GM23338 (cell line): ENCODE results near the gene TRAIP. TPM values are rescaled to one million over a fixed set of nuclear protein-coding genes. Genes with fewer than 3 reads are reported as not detected.

Experiments used
- ATAC-seq: fragments of 200-7000 bp; cut with Tn5 transposase; 3 replicates; pipeline ENCODE4 v1.9.1; 2020
- DNase-seq: peaks from one replicate; pipeline ENCODE4 v3.0.0-alpha.2; 2015; ENCODE audit warnings: low spot score
- H2AFZ ChIP-seq: fragments of 200-600 bp; sonication (generic); 2 replicates; pipeline ENCODE4 v1.8.0; 2016; ENCODE audit warnings: antibody characterized with exemption, mild to moderate bottlenecking, moderate library complexity
- H3F3A ChIP-seq: fragments of 200-600 bp; sonication (generic); replicated peaks from 2 replicates; pipeline ENCODE4 v1.8.0; 2017; ENCODE audit warnings: antibody characterized with exemption, mixed run types, low read depth
- H3K27ac ChIP-seq: fragments of 200-600 bp; sonication (generic); 2 replicates; pipeline ENCODE4 v1.6.1; 2016; ENCODE audit warnings: low read depth
- H3K27me3 ChIP-seq: fragments of 200-600 bp; sonication (generic); 2 replicates; pipeline ENCODE4 v1.8.0; 2016; ENCODE audit warnings: mild to moderate bottlenecking, mixed run types, moderate library complexity; ENCODE audit not compliant: insufficient read depth
- H3K36me3 ChIP-seq: fragments of 200-600 bp; sonication (generic); 2 replicates; pipeline ENCODE4 v1.8.0; 2016; ENCODE audit warnings: mild to moderate bottlenecking; ENCODE audit not compliant: insufficient read depth
- H3K4me1 ChIP-seq: fragments of 200-600 bp; sonication (generic); 2 replicates; pipeline ENCODE4 v1.8.0; 2016; ENCODE audit warnings: mild to moderate bottlenecking, moderate library complexity; ENCODE audit not compliant: insufficient read depth
- H3K4me2 ChIP-seq: fragments of 200-600 bp; sonication (generic); 2 replicates; pipeline ENCODE4 v1.7.1; 2017; ENCODE audit warnings: mixed run types
- H3K4me3 ChIP-seq: fragments of 200-600 bp; sonication (generic); 2 replicates; pipeline ENCODE4 v1.6.1; 2016; ENCODE audit warnings: mixed run types
- H3K79me2 ChIP-seq: fragments of 200-600 bp; sonication (generic); replicated peaks from 2 replicates; pipeline ENCODE4 v1.8.0; 2017; ENCODE audit warnings: mild to moderate bottlenecking; ENCODE audit not compliant: insufficient read depth
- H3K9me2 ChIP-seq: fragments of 200-600 bp; sonication (generic); 2 replicates; pipeline ENCODE4 v1.8.0; 2017; ENCODE audit not compliant: insufficient read depth
- H4K20me1 ChIP-seq: fragments of 200-600 bp; sonication (generic); replicated peaks from 2 replicates; pipeline ENCODE4 v1.8.0; 2017; ENCODE audit warnings: mild to moderate bottlenecking; ENCODE audit not compliant: insufficient read depth
- H3K27ac Mint-ChIP-seq: 2 replicates; pipeline ENCODE4 v1.8.0; 2020; ENCODE audit warnings: inconsistent platforms, mild to moderate bottlenecking, moderate library complexity, mixed read lengths
- H3K27me3 Mint-ChIP-seq: 3 replicates; pipeline ENCODE4 v1.8.0; 2022; ENCODE audit warnings: low read depth, mild to moderate bottlenecking, moderate library complexity, mixed read lengths, inconsistent platforms; ENCODE audit not compliant: insufficient read depth, poor library complexity
- H3K36me3 Mint-ChIP-seq: 3 replicates; pipeline ENCODE4 v1.8.0; 2021; ENCODE audit warnings: low read depth, mild to moderate bottlenecking, inconsistent platforms, moderate library complexity, mixed read lengths
- H3K4me1 Mint-ChIP-seq: 3 replicates; pipeline ENCODE4 v1.8.0; 2020; ENCODE audit warnings: mild to moderate bottlenecking, inconsistent platforms, mixed read lengths
- H3K4me3 Mint-ChIP-seq: 3 replicates; pipeline ENCODE4 v1.8.0; 2021; ENCODE audit warnings: moderate library complexity, mild to moderate bottlenecking, inconsistent platforms, mixed read lengths
- H3K9me3 Mint-ChIP-seq: 3 replicates; pipeline ENCODE4 v1.8.0; 2020; ENCODE audit warnings: moderate library complexity, mild to moderate bottlenecking, inconsistent platforms, mixed read lengths
- CREB1 ChIP-seq: fragments of 250-450 bp; sonication (Bioruptor Pico); IDR thresholded peaks from 2 replicates; pipeline ENCODE4 v1.5.0; 2020; ENCODE audit warnings: low read depth, mild to moderate bottlenecking, moderate library complexity
- EZH2 ChIP-seq: fragments of 200-600 bp; sonication (generic); IDR thresholded peaks from one replicate; pipeline ENCODE4 v1.8.0; 2017; ENCODE audit warnings: antibody characterized with exemption, mild to moderate bottlenecking, low read depth; ENCODE audit not compliant: unreplicated experiment
- EZH2phosphoT487 ChIP-seq: fragments of 200-600 bp; sonication (generic); IDR thresholded peaks from one replicate; pipeline ENCODE4 v1.8.1; 2018; ENCODE audit warnings: antibody characterized with exemption; ENCODE audit not compliant: unreplicated experiment
- JUNB ChIP-seq: IDR thresholded peaks from one replicate; pipeline ENCODE4 v1.6.1; 2016; ENCODE audit warnings: antibody characterized with exemption; ENCODE audit not compliant: unreplicated experiment
- POLR2AphosphoS5 ChIP-seq: IDR thresholded peaks from 2 replicates; pipeline ENCODE4 v1.6.1; 2016; ENCODE audit warnings: antibody characterized with exemption, low read depth
- STAT1 ChIP-seq: IDR thresholded peaks from one replicate; pipeline ENCODE4 v1.6.1; 2016; ENCODE audit warnings: antibody characterized with exemption; ENCODE audit not compliant: unreplicated experiment
- ZNF114 ChIP-seq: fragments of 250-450 bp; sonication (Bioruptor Pico); IDR thresholded peaks from 2 replicates; pipeline ENCODE4 v1.5.0; 2020; ENCODE audit warnings: mild to moderate bottlenecking, moderate library complexity
- ZNF331 ChIP-seq: fragments of 250-450 bp; sonication (Bioruptor Pico); IDR thresholded peaks from 2 replicates; pipeline ENCODE4 v1.5.0; 2020; ENCODE audit warnings: low read depth, mild to moderate bottlenecking, moderate library complexity
- polyA plus RNA-seq: library from polyadenylated mRNA; unstranded; fragments of >200 nt; fragmentation: Nextera tagmentation; extraction: Ambion mirVana; gene quantifications from 2 replicates; pipeline ENCODE4 v1.2.1, GENCODE V29; 2016
- total RNA-seq: library from RNA; depleted of rRNA; stranded (reverse); fragments of >200 nt; shearing (Covaris generic); gene quantifications from 2 replicates; pipeline ENCODE4 v1.2.3, GENCODE V29; 2014
- TF ChIP-seq, protein P1 (sequence below): IDR thresholded peaks from 2 replicates; pipeline ENCODE4 v1.6.1; 2016; ENCODE audit warnings: antibody characterized with exemption
- TF ChIP-seq, protein P2 (sequence below), 2 experiments: fragments of 200-600 bp in 1 of 2; sonication (generic) in 1 of 2; conservative IDR thresholded peaks; 2 replicates each; pipeline versions ENCODE4 v1.5.1 to v1.6.1; 2016 to 2017; ENCODE audit warnings: antibody characterized with exemption in 2 of 2, low read depth in 2 of 2, mild to moderate bottlenecking in 2 of 2, moderate library complexity in 1 of 2
- TF ChIP-seq, protein P3 (sequence below): fragments of 250-450 bp; sonication (Bioruptor Pico); IDR thresholded peaks from 2 replicates; pipeline ENCODE4 v1.5.0; 2020; ENCODE audit warnings: mild to moderate bottlenecking, moderate library complexity

The TRAIP gene
- total and polyA plus RNA-seq, 2 experiments from 2014 or later, result 15.3 to 16.6 TPM

DNA sequence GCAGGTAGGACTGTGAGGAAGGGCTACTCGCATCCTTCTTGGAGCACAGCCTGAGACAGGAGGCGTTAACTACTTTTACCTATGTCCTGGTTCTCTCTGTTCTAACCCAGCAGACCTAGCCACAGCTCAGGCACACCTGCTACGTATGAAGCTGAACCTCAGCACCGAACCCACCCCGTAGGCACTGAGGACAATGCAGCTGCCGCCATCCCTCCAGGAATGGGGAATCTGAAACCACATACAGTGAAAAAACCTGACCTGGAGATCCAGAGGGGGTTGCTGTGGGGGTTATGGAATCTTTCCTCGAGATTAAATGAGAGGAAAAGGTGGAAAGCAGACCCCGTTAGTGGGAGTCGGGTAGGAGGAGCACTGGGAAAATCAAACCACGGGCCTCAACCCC lies 32.9 kb upstream of the TRAIP start:
- Histone ChIP-seq H3K9me2 (no peaks in the 10 kb centered on the region), H2AFZ (no peak overlapping the region), H3K4me1 (no peaks in the 10 kb centered on the region), H3K27ac (no peak overlapping the region), H3K27me3 (no peaks in the 10 kb centered on the region), H3F3A (no peaks in the 10 kb centered on the region), H3K79me2 (no peaks in the 10 kb centered on the region), H4K20me1 (no peaks in the 10 kb centered on the region), H3K36me3 (no peaks in the 10 kb centered on the region), H3K4me3 (no peak overlapping the region), H3K4me2 (no peak overlapping the region)
- H3K36me3 Mint-ChIP-seq, result no peaks in the 10 kb centered on the region
- H3K4me1 Mint-ChIP-seq, result no peaks in the 10 kb centered on the region
- H3K27ac Mint-ChIP-seq, result no peak overlapping the region
- TF ChIP-seq STAT1 (no peak), JUNB (no peak), ZNF114 (no peak), ZNF331 (CRISPR knock-in tag) (no peak), POLR2AphosphoS5 (no peak), EZH2phosphoT487 (no peak), EZH2 (no peak)
- TF ChIP-seq, protein P1, sequence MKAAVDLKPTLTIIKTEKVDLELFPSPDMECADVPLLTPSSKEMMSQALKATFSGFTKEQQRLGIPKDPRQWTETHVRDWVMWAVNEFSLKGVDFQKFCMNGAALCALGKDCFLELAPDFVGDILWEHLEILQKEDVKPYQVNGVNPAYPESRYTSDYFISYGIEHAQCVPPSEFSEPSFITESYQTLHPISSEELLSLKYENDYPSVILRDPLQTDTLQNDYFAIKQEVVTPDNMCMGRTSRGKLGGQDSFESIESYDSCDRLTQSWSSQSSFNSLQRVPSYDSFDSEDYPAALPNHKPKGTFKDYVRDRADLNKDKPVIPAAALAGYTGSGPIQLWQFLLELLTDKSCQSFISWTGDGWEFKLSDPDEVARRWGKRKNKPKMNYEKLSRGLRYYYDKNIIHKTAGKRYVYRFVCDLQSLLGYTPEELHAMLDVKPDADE, result no peak
- TF ChIP-seq, protein P2, sequence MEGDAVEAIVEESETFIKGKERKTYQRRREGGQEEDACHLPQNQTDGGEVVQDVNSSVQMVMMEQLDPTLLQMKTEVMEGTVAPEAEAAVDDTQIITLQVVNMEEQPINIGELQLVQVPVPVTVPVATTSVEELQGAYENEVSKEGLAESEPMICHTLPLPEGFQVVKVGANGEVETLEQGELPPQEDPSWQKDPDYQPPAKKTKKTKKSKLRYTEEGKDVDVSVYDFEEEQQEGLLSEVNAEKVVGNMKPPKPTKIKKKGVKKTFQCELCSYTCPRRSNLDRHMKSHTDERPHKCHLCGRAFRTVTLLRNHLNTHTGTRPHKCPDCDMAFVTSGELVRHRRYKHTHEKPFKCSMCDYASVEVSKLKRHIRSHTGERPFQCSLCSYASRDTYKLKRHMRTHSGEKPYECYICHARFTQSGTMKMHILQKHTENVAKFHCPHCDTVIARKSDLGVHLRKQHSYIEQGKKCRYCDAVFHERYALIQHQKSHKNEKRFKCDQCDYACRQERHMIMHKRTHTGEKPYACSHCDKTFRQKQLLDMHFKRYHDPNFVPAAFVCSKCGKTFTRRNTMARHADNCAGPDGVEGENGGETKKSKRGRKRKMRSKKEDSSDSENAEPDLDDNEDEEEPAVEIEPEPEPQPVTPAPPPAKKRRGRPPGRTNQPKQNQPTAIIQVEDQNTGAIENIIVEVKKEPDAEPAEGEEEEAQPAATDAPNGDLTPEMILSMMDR (conservative IDR thresholded peaks at IDR 0.05; ENCODE audit: low read depth in 2 of 2), result no peak
- DNase-seq (no peak), ATAC-seq (no peak)
- peaks cover 8% of the 10 kb centered on the region for H3K27me3 Mint-ChIP-seq
- H3K9me3 Mint-ChIP-seq, result no peaks in the 10 kb centered on the region
- no peak overlapping the region for H3K4me3 Mint-ChIP-seq

DNA sequence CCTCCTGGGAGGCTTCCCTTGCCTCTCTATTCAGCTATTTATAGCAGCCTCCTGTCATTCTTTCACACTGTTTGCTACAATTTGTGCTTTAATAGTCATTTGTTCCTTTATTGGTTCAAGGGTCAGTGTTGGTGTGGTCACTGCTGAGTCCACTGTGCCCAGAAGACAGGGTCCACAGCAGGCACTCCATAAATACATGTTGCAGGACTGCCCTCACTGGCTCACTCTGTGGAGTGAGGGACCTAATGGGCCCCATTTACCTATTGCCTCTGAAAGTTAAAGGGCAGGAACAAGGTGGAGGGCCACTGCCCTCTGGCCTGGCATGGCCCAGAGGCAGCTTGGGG lies 30.5 kb upstream of the TRAIP start:
- Histone ChIP-seq H4K20me1 (no peaks in the 10 kb centered on the region), H3F3A (0 out of 2 replicates have a peak, but pooled peaks cover 3% of the 10 kb centered on the region), H3K27me3 (no peaks in the 10 kb centered on the region), H3K4me2 (no peak overlapping the region), H2AFZ (no peak overlapping the region), H3K4me3 (no peak overlapping the region), H3K36me3 (no peaks in the 10 kb centered on the region), H3K4me1 (peaks cover 6% of the 10 kb centered on the region), H3K27ac (no peak overlapping the region), H3K79me2 (no peaks in the 10 kb centered on the region), H3K9me2 (no peaks in the 10 kb centered on the region)
- H3K27ac Mint-ChIP-seq, result no peak overlapping the region
- no peaks in the 10 kb centered on the region for H3K9me3 Mint-ChIP-seq
- ATAC-seq (no peak), DNase-seq (no peak)
- H3K27me3 Mint-ChIP-seq, result peaks cover 17% of the 10 kb centered on the region
- no peaks in the 10 kb centered on the region for H3K36me3 Mint-ChIP-seq
- H3K4me3 Mint-ChIP-seq, result no peak overlapping the region
- H3K4me1 Mint-ChIP-seq, result peaks cover 6% of the 10 kb centered on the region
- TF ChIP-seq, protein P1, result no peak
- no peak for TF ChIP-seq ZNF114
- TF ChIP-seq, protein P3, sequence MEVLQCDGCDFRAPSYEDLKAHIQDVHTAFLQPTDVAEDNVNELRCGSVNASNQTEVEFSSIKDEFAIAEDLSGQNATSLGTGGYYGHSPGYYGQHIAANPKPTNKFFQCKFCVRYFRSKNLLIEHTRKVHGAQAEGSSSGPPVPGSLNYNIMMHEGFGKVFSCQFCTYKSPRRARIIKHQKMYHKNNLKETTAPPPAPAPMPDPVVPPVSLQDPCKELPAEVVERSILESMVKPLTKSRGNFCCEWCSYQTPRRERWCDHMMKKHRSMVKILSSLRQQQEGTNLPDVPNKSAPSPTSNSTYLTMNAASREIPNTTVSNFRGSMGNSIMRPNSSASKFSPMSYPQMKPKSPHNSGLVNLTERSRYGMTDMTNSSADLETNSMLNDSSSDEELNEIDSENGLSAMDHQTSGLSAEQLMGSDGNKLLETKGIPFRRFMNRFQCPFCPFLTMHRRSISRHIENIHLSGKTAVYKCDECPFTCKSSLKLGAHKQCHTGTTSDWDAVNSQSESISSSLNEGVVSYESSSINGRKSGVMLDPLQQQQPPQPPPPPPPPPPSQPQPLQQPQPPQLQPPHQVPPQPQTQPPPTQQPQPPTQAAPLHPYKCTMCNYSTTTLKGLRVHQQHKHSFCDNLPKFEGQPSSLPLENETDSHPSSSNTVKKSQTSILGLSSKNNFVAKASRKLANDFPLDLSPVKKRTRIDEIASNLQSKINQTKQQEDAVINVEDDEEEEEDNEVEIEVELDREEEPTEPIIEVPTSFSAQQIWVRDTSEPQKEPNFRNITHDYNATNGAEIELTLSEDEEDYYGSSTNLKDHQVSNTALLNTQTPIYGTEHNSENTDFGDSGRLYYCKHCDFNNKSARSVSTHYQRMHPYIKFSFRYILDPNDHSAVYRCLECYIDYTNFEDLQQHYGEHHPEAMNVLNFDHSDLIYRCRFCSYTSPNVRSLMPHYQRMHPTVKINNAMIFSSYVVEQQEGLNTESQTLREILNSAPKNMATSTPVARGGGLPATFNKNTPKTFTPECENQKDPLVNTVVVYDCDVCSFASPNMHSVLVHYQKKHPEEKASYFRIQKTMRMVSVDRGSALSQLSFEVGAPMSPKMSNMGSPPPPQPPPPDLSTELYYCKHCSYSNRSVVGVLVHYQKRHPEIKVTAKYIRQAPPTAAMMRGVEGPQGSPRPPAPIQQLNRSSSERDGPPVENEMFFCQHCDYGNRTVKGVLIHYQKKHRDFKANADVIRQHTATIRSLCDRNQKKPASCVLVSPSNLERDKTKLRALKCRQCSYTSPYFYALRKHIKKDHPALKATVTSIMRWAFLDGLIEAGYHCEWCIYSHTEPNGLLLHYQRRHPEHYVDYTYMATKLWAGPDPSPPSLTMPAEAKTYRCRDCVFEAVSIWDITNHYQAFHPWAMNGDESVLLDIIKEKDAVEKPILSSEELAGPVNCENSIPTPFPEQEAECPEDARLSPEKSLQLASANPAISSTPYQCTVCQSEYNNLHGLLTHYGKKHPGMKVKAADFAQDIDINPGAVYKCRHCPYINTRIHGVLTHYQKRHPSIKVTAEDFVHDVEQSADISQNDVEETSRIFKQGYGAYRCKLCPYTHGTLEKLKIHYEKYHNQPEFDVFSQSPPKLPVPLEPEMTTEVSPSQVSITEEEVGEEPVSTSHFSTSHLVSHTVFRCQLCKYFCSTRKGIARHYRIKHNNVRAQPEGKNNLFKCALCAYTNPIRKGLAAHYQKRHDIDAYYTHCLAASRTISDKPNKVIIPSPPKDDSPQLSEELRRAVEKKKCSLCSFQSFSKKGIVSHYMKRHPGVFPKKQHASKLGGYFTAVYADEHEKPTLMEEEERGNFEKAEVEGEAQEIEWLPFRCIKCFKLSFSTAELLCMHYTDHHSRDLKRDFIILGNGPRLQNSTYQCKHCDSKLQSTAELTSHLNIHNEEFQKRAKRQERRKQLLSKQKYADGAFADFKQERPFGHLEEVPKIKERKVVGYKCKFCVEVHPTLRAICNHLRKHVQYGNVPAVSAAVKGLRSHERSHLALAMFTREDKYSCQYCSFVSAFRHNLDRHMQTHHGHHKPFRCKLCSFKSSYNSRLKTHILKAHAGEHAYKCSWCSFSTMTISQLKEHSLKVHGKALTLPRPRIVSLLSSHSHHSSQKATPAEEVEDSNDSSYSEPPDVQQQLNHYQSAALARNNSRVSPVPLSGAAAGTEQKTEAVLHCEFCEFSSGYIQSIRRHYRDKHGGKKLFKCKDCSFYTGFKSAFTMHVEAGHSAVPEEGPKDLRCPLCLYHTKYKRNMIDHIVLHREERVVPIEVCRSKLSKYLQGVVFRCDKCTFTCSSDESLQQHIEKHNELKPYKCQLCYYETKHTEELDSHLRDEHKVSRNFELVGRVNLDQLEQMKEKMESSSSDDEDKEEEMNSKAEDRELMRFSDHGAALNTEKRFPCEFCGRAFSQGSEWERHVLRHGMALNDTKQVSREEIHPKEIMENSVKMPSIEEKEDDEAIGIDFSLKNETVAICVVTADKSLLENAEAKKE (CRISPR knock-in tag), result no peak
- TF ChIP-seq EZH2, result no peak
- TF ChIP-seq EZH2phosphoT487, result no peak
- TF ChIP-seq CREB1 (CRISPR knock-in tag), result no peak
